B cell (primary cell): ENCODE measurements around the gene PIK3CD. TPM values are rescaled to one million over a fixed set of nuclear protein-coding genes. Genes with fewer than 3 reads are reported as not detected.
"Not testable (repeated sequence)": the region's sequence is repeated elsewhere in the genome, so short reads cannot be mapped to it uniquely, and the experiment has no call there.

ENCODE experiments used
- ATAC-seq: fragments of 200-7000 bp; cut with Tn5 transposase; one replicate; pipeline ENCODE4 v1.10.0; 2021; ENCODE audit warnings: low read depth, mild to moderate bottlenecking, moderate number of reproducible peaks, moderate library complexity
- CTCF ChIA-PET: fragments of 350-600 bp; sonication (Branson Sonifier 250); formaldehyde crosslinking; loops from one replicate; lab custom pipeline; 2021; ENCODE audit warnings: antibody characterized with exemption, inconsistent platforms; lab: Charles Lee
- POLR2A ChIA-PET: fragments of 350-600 bp; sonication (Branson Sonifier 250); formaldehyde crosslinking; loops from one replicate; lab custom pipeline; 2021; ENCODE audit warnings: antibody characterized with exemption; lab: Charles Lee
- DNase-seq: peaks from one replicate; pipeline ENCODE4 v3.0.0; 2013
- H2AFZ ChIP-seq: 2 replicates; pipeline ENCODE4 v1.6.1; 2012; ENCODE audit warnings: mild to moderate bottlenecking, low read depth, low read length; ENCODE audit not compliant: insufficient read depth, poor library complexity, severe bottlenecking
- H3K27ac ChIP-seq, 2 donors: 1 replicate in 1 of 2; 2 replicates in 1 of 2; pipeline ENCODE4 v1.5.1; 2012 to 2013; ENCODE audit warnings: low read length in 2 of 2, mild to moderate bottlenecking in 2 of 2, moderate library complexity in 1 of 2
- H3K27me3 ChIP-seq, 4 experiments: fragments of 200-600 bp in 1 of 4; sonication (generic) in 1 of 4; replicated peaks in 1 of 4; 1 replicate in 2 of 4; 2 replicates in 2 of 4; pipeline versions ENCODE4 v1.6.1 to v1.7.0; 2013 to 2016; ENCODE audit warnings: low read length in 3 of 4, mild to moderate bottlenecking in 2 of 4, mixed read lengths in 1 of 4, moderate library complexity in 1 of 4; ENCODE audit not compliant: insufficient read depth in 4 of 4, control insufficient read depth in 3 of 4; ENCODE audit errors: control extremely low read depth in 1 of 4
- H3K36me3 ChIP-seq, 2 experiments: replicated peaks in 1 of 2; 1 replicate in 1 of 2; 2 replicates in 1 of 2; pipeline versions ENCODE4 v1.6.1 to v1.7.1; 2013; ENCODE audit warnings: low read length in 1 of 2; ENCODE audit not compliant: insufficient read depth in 2 of 2, control insufficient read depth in 1 of 2; ENCODE audit errors: control extremely low read depth in 1 of 2, extremely low read depth in 1 of 2
- H3K4me1 ChIP-seq, 2 donors: fragments of 200-600 bp in 1 of 2; sonication (generic) in 1 of 2; 1 replicate in 1 of 2; 2 replicates in 1 of 2; pipeline versions ENCODE4 v1.5.1 to v1.6.1; 2013 to 2017; ENCODE audit warnings: low read length in 2 of 2; ENCODE audit not compliant: control insufficient read depth in 2 of 2, insufficient read depth in 2 of 2
- H3K4me2 ChIP-seq: replicated peaks from 2 replicates; pipeline ENCODE3; 2012; ENCODE audit warnings: mild to moderate bottlenecking, low read depth, low read length; ENCODE audit not compliant: poor library complexity, severe bottlenecking
- H3K4me3 ChIP-seq, 5 experiments: fragments of 200-600 bp in 1 of 5; sonication (generic) in 1 of 5; 1 replicate in 3 of 5; 2 replicates in 2 of 5; pipeline versions ENCODE4 v1.5.1 to v1.7.0; 2011 to 2016; ENCODE audit warnings: low read length in 4 of 5, mild to moderate bottlenecking in 4 of 5, low read depth in 2 of 5, control low read depth in 1 of 5, moderate library complexity in 1 of 5; ENCODE audit not compliant: insufficient read depth in 1 of 5; ENCODE audit errors: control extremely low read depth in 1 of 5, extremely low read depth in 1 of 5
- H3K79me2 ChIP-seq: fragments of 200-600 bp; sonication (generic); one replicate; pipeline ENCODE4 v1.6.0; 2016; ENCODE audit warnings: low read length; ENCODE audit not compliant: control insufficient read depth, insufficient read depth
- H3K9ac ChIP-seq: fragments of 200-600 bp; sonication (generic); 2 replicates; pipeline ENCODE4 v1.6.1; 2017; ENCODE audit warnings: mild to moderate bottlenecking, low read length, moderate library complexity
- H3K9me3 ChIP-seq, 3 donors: one replicate each; pipeline versions ENCODE4 v1.6.1 to v1.7.1; 2013; ENCODE audit warnings: low read length in 2 of 3; ENCODE audit not compliant: control insufficient read depth in 2 of 3, insufficient read depth in 1 of 3; ENCODE audit errors: control extremely low read depth in 1 of 3
- H4K20me1 ChIP-seq: 2 replicates; pipeline ENCODE4 v1.6.0; 2012; ENCODE audit warnings: mild to moderate bottlenecking, low read length; ENCODE audit not compliant: insufficient read depth, control insufficient read depth, poor library complexity, severe bottlenecking
- H3K27ac Mint-ChIP-seq: one replicate; pipeline ENCODE4 v1.8.0; 2021; ENCODE audit warnings: mixed read lengths
- H3K27me3 Mint-ChIP-seq: one replicate; pipeline ENCODE4 v1.8.0; 2021; ENCODE audit warnings: mixed read lengths
- H3K4me1 Mint-ChIP-seq: one replicate; pipeline ENCODE4 v1.8.0; 2021; ENCODE audit warnings: mixed read lengths
- H3K4me3 Mint-ChIP-seq: one replicate; pipeline ENCODE4 v1.8.0; 2021; ENCODE audit warnings: mixed read lengths
- H3K9me3 Mint-ChIP-seq: one replicate; pipeline ENCODE4 v1.8.0; 2022; ENCODE audit warnings: mixed read lengths; ENCODE audit not compliant: insufficient read depth
- EZH2 ChIP-seq: IDR thresholded peaks from 2 replicates; pipeline ENCODE4 v1.6.1; 2012; ENCODE audit warnings: borderline replicate concordance, low read depth, mild to moderate bottlenecking, moderate library complexity, low read length; ENCODE audit not compliant: insufficient read depth, poor library complexity, severe bottlenecking
- WGBS: methylation state at CpG from one replicate; pipeline ENCODE4 v1.1.5; 2013; ENCODE audit warnings: missing lambda C conversion rate; ENCODE audit not compliant: insufficient coverage; 5-methylcytosine and 5-hydroxymethylcytosine counted together
- intact Hi-C: fragments of 100-400 bp; cut with micrococcal nuclease; formaldehyde crosslinking; loops from one replicate; pipeline ENCODE4 v1.10.0; 2022
- polyA plus RNA-seq: library from polyadenylated mRNA; depleted of rRNA; stranded (reverse); fragments of >200 nt; gene quantifications from 2 replicates; pipeline ENCODE4 v1.2.3, GENCODE V29; 2012
- total RNA-seq, 2 donors: library from RNA; stranded (reverse); fragments of 120-200 nt in 1 of 2; gene quantifications; 1 replicate in 1 of 2; 2 replicates in 1 of 2; pipeline versions ENCODE4 v1.2.3 to v1.2.4, GENCODE V29; 2013 to 2022
- TF ChIP-seq, protein P1 (sequence below): fragments of 200-600 bp; IDR thresholded peaks from one replicate; pipeline ENCODE4 v1.8.0; 2022; ENCODE audit warnings: antibody characterized with exemption, mild to moderate bottlenecking

The PIK3CD gene
- total and polyA plus RNA-seq, 2 donors (not counting 1 experiment from before 2014, with no cell fraction given): 144 to 222 TPM

DNA sequence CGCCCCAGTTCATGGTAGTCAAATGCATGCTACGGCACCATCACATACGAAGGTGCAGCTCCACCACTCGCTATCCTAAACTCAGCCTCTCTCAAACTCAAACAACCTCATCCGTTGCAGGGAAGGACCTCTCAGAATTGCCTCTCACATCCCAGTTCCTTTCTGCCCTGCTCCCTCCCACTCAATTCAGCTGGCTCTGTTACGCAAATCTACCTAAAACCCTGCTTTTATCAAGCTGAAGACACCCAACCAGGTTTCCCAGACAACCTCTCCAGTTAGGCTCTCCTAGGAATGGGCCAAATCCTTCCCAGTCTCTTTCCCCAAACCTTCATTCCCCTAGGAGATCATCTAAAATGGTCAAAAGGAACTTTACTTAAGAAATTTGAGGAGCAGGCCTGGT lies 109.3 kb downstream of the PIK3CD start:
- no peaks in the 10 kb centered on the region for H3K9me3 ChIP-seq
- DNase-seq (no peak), ATAC-seq (no peak)
- no peak overlapping the region for H3K27ac Mint-ChIP-seq
- TF ChIP-seq, protein P1, sequence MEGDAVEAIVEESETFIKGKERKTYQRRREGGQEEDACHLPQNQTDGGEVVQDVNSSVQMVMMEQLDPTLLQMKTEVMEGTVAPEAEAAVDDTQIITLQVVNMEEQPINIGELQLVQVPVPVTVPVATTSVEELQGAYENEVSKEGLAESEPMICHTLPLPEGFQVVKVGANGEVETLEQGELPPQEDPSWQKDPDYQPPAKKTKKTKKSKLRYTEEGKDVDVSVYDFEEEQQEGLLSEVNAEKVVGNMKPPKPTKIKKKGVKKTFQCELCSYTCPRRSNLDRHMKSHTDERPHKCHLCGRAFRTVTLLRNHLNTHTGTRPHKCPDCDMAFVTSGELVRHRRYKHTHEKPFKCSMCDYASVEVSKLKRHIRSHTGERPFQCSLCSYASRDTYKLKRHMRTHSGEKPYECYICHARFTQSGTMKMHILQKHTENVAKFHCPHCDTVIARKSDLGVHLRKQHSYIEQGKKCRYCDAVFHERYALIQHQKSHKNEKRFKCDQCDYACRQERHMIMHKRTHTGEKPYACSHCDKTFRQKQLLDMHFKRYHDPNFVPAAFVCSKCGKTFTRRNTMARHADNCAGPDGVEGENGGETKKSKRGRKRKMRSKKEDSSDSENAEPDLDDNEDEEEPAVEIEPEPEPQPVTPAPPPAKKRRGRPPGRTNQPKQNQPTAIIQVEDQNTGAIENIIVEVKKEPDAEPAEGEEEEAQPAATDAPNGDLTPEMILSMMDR: no peak
- TF ChIP-seq EZH2: no peak
- no peak overlapping the region for H3K9ac ChIP-seq
- no peak overlapping the region for H2AFZ ChIP-seq
- no peak overlapping the region for H3K4me2 ChIP-seq
- H3K4me1 Mint-ChIP-seq: peaks cover 1% of the 10 kb centered on the region
- ChIA-PET POLR2A (no interaction called here), CTCF (interaction anchor here (0.6 to 1.2 kb wide), 2 partner anchors 24 to 35 kb away, joined by 3 read pairs; no protein-coding TSS in a partner anchor)
- peaks cover 0 to 6% of the 10 kb centered on the region in 2 experiments for H3K36me3 ChIP-seq
- peaks cover 59% of the 10 kb centered on the region for H4K20me1 ChIP-seq
- H3K4me3 Mint-ChIP-seq: no peak overlapping the region
- H3K27ac ChIP-seq: no peak overlapping the region
- H3K9me3 Mint-ChIP-seq: no peaks in the 10 kb centered on the region
- no peaks in the 10 kb centered on the region for H3K27me3 Mint-ChIP-seq
- peaks cover 83% of the 10 kb centered on the region for H3K79me2 ChIP-seq
- H3K4me1 ChIP-seq: no peaks in the 10 kb centered on the region
- H3K4me3 ChIP-seq: no peak overlapping the region
- H3K27me3 ChIP-seq: no peaks in the 10 kb centered on the region
- WGBS: 100% methylated on average over 5 of the region's 6 CpGs
- intact Hi-C loops: no loop called here

DNA sequence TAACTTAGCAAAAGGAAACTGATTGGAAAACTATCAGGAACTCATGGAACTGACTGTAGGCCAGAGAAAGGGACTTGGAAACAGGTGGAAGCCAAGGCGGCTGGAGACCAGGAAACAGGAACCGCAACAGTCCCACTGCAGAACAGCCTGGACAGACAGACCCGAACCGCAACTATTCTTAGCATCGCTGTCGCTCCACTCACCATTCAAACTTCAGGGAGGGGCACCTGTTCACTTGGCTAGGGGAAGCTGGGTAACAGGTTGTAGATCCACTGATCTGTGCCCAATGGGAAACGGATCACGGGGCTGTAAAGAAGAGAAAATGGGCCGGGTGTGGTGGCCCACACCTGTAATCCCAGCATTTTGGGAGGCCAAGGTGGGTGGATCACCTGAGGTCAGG lies 110.3 kb downstream of the PIK3CD start:
- ChIA-PET CTCF (interaction anchor here (1.2 kb wide), 1 partner anchor 23 kb away, joined by 3 read pairs; no protein-coding TSS in a partner anchor), POLR2A (no interaction called here)
- Mint-ChIP-seq H3K27me3 (no peaks in the 10 kb centered on the region), H3K4me3 (no peak overlapping the region), H3K9me3 (no peaks in the 10 kb centered on the region), H3K27ac (no peak overlapping the region), H3K4me1 (peaks cover 3% of the 10 kb centered on the region)
- 91% methylated on average over 5 of the region's 9 CpGs for WGBS
- H3K9me3 ChIP-seq: no peaks in the 10 kb centered on the region
- DNase-seq: no peak
- H3K36me3 ChIP-seq: peaks cover 0 to 9% of the 10 kb centered on the region in 2 experiments
- H2AFZ ChIP-seq: no peak overlapping the region
- H3K4me2 ChIP-seq: no peak overlapping the region
- intact Hi-C loops: no loop called here
- no peaks in the 10 kb centered on the region for H3K27me3 ChIP-seq
- H4K20me1 ChIP-seq: peaks cover 62% of the 10 kb centered on the region
- peaks cover 91% of the 10 kb centered on the region for H3K79me2 ChIP-seq
- H3K27ac ChIP-seq: no peak overlapping the region
- H3K4me1 ChIP-seq: no peaks in the 10 kb centered on the region
- ATAC-seq: no peak
- no peak overlapping the region for H3K9ac ChIP-seq
- TF ChIP-seq EZH2: no peak
- TF ChIP-seq, protein P1: no peak
- H3K4me3 ChIP-seq: no peak overlapping the region

DNA sequence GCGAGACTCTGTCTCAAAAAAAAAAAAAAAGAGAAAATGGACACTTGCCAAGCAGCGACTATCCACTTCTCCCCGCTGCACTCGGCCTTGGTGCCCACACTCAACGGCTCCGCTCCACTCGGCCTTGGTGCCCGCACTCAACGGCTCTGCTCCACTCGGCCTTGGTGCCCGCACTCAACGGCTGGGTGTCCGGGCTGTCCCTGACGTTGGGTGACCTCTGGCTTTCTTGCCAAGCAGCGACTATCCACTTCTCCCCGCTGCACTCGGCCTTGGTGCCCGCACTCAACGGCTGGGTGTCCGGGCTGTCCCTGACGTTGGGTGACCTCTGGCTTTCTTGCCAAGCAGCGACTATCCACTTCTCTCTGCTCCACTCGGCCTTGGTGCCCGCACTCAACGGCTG lies 110.9 kb downstream of the PIK3CD start:
- H3K4me2 ChIP-seq, H3K27ac Mint-ChIP-seq, H3K27me3 ChIP-seq, POLR2A ChIA-PET, DNase-seq, H3K4me3 Mint-ChIP-seq, CTCF ChIA-PET, H3K9ac ChIP-seq, H3K4me1 ChIP-seq, H2AFZ ChIP-seq, H3K4me3 ChIP-seq, intact Hi-C loops, H3K4me1 Mint-ChIP-seq, H3K9me3 ChIP-seq, H3K27me3 Mint-ChIP-seq, H3K27ac ChIP-seq, H3K9me3 Mint-ChIP-seq, ATAC-seq: not testable (repeated sequence)
- WGBS: 97% methylated on average over 25 of the region's 25 CpGs
- Histone ChIP-seq H4K20me1 (peaks cover 63% of the 10 kb centered on the region), H3K79me2 (peaks cover 92% of the 10 kb centered on the region), H3K36me3 (peaks cover 0 to 10% of the 10 kb centered on the region in 2 experiments)
